Muscle of back (tissue), 11 donors: Measurements from ENCODE around the gene SYT12. TPM values are rescaled to one million over a fixed set of nuclear protein-coding genes. Genes with fewer than 3 reads are reported as not detected.

ENCODE experiments used
- DNase-seq, 3 donors: peaks; one replicate each; pipeline versions ENCODE4 v3.0.0 to v3.0.0-alpha.2; 2013
- polyA plus RNA-seq, 10 donors: library from polyadenylated mRNA; unstranded; fragments of 120-200 nt; gene quantifications; one replicate each; pipeline ENCODE4 v1.2.1, GENCODE V29; 2013; ENCODE audit not compliant: insufficient read length in 10 of 10

The SYT12 gene
- polyA plus RNA-seq, 10 donors = 0.04 to 0.39 (median 0.11) TPM; not detected in 1

- DNase-seq = no peak
These were observed 76.0 kb downstream of the SYT12 start for GRCh38 chr11:67098799-67099429.

GRCh38 chr11:67099831-67100324, 76.9 kb downstream of the SYT12 start:
- no peak for DNase-seq

Other genes starting within 250 kb of the SYT12 start
- 10 to 100 TPM in 6 of 10 donors, 1 to 10 TPM in 4; 8.6 to 14.5 (median 11.0) TPM for gene RCE1, start 179.7 kb upstream of the SYT12 start, polyA plus RNA-seq
- 10 to 100 TPM; 13.7 to 26.0 (median 19.0) TPM for gene LRFN4, start 166.1 kb upstream of the SYT12 start, polyA plus RNA-seq
- gene PC, start 64.8 kb upstream of the SYT12 start, polyA plus RNA-seq = 10 to 100 TPM; 12.3 to 21.2 (median 16.0) TPM
- not detected for gene C11orf86, start 47.8 kb upstream of the SYT12 start, polyA plus RNA-seq
- gene RHOD, start 33.7 kb downstream of the SYT12 start, polyA plus RNA-seq = 10 to 100 TPM in 8 of 10 donors, 1 to 10 TPM in 2; 9.4 to 18.4 (median 14.3) TPM
- gene KDM2A, start 96.1 kb downstream of the SYT12 start, polyA plus RNA-seq = 10 to 100 TPM; 46.3 to 64.1 (median 52.4) TPM
- 10 to 100 TPM; 42.2 to 62.2 (median 49.7) TPM for gene GRK2, start 243.3 kb downstream of the SYT12 start, polyA plus RNA-seq